Adrenal gland (tissue), 5 donors: ENCODE results near the gene UFD1.
"Not testable (repeated sequence)": the region's sequence is repeated elsewhere in the genome, so short reads cannot be mapped to it uniquely, and the experiment has no call there.

Experiments
- CTCF ChIP-seq, 6 experiments: fragments of 450-650 bp in 4 of 6; fragments of 200-600 bp in 2 of 6; sonication (generic) in 1 of 6; IDR thresholded peaks; 1 replicate in 5 of 6; 2 replicates in 1 of 6; pipeline versions ENCODE4 v1.5.1 to v1.8.0; 2016 to 2021; ENCODE audit warnings: antibody characterized with exemption in 6 of 6, mild to moderate bottlenecking in 2 of 6, moderate library complexity in 1 of 6
- POLR2A ChIP-seq, 2 donors: fragments of 450-650 bp; IDR thresholded peaks; one replicate each; pipeline ENCODE4 v1.6.1; 2017; ENCODE audit warnings: antibody characterized with exemption in 2 of 2, mild to moderate bottlenecking in 2 of 2, moderate library complexity in 1 of 2
- donor health status: DM: no; HTN: no; CAD: no.

GRCh38 chr22:19445279-19445982, 33.6 kb downstream of the UFD1 start:
- not testable (repeated sequence) for TF ChIP-seq CTCF, POLR2A (IDR thresholded peaks at IDR 0.05)
